Spleen (tissue), 11 donors: Measurements from ENCODE around the gene DNHD1. TPM values are rescaled to one million over a fixed set of nuclear protein-coding genes. Genes with fewer than 3 reads are reported as not detected.

Source experiments
- DNase-seq: peaks from one replicate; pipeline ENCODE4 v3.0.0-alpha.2; 2020
- H3K27ac ChIP-seq, 8 donors: fragments of 200-600 bp; sonication (generic) in 7 of 8; 1 replicate in 4 of 8; 2 replicates in 4 of 8; pipeline versions ENCODE4 v1.5.0 to v1.8.0; 2016 to 2021; ENCODE audit warnings: inconsistent platforms in 4 of 8, mild to moderate bottlenecking in 4 of 8, moderate library complexity in 1 of 8
- H3K27me3 ChIP-seq, 7 donors: fragments of 200-600 bp; sonication (generic) in 6 of 7; replicated peaks in 1 of 7; 1 replicate in 4 of 7; 2 replicates in 3 of 7; pipeline versions ENCODE4 v1.5.0 to v1.8.0; 2016 to 2021; ENCODE audit warnings: inconsistent platforms in 3 of 7, mild to moderate bottlenecking in 1 of 7
- H3K36me3 ChIP-seq, 6 donors: fragments of 200-600 bp; sonication (generic) in 5 of 6; 1 replicate in 4 of 6; 2 replicates in 2 of 6; pipeline versions ENCODE4 v1.5.0 to v1.8.0; 2016 to 2021; ENCODE audit warnings: inconsistent platforms in 2 of 6
- H3K4me1 ChIP-seq, 6 donors: fragments of 200-600 bp; sonication (generic) in 5 of 6; 1 replicate in 3 of 6; 2 replicates in 3 of 6; pipeline versions ENCODE4 v1.5.0 to v1.8.0; 2016 to 2021; ENCODE audit warnings: inconsistent platforms in 3 of 6
- H3K4me3 ChIP-seq, 8 donors: fragments of 200-600 bp; sonication (generic) in 7 of 8; 1 replicate in 4 of 8; 2 replicates in 4 of 8; pipeline versions ENCODE4 v1.5.0 to v1.8.0; 2016 to 2021; ENCODE audit warnings: inconsistent platforms in 4 of 8, mild to moderate bottlenecking in 4 of 8, moderate library complexity in 2 of 8
- H3K9me3 ChIP-seq, 8 donors: fragments of 200-600 bp; sonication (generic) in 7 of 8; 1 replicate in 4 of 8; 2 replicates in 4 of 8; pipeline versions ENCODE4 v1.5.0 to v1.8.0; 2016 to 2021; ENCODE audit warnings: inconsistent platforms in 4 of 8
- CTCF ChIP-seq, 11 experiments: fragments of 200-600 bp in 7 of 11; fragments of 450-650 bp in 4 of 11; sonication (generic) in 4 of 11; IDR thresholded peaks in 8 of 11; conservative IDR thresholded peaks in 3 of 11; 1 replicate in 7 of 11; 2 replicates in 4 of 11; pipeline versions ENCODE4 v1.4.0 to v1.8.0; 2016 to 2021; ENCODE audit warnings: antibody characterized with exemption in 11 of 11, inconsistent platforms in 4 of 11, mild to moderate bottlenecking in 1 of 11
- POLR2A ChIP-seq, 3 donors: fragments of 450-650 bp; IDR thresholded peaks; one replicate each; pipeline ENCODE4 v1.5.1; 2017; ENCODE audit warnings: antibody characterized with exemption in 3 of 3, mild to moderate bottlenecking in 1 of 3
- POLR2AphosphoS5 ChIP-seq, 3 donors: sonication (generic); formaldehyde crosslinking; IDR thresholded peaks; one replicate each; pipeline ENCODE4 v1.5.1; 2017; ENCODE audit warnings: antibody characterized with exemption in 3 of 3
- WGBS, 5 donors: extraction: QIAGEN DNeasy Blood & Tissue Kit in 3 of 5; methylation state at CpG; one replicate each; pipeline versions ENCODE4 v1.1.5 to v1.1.7; 2013 to 2018; 5-methylcytosine and 5-hydroxymethylcytosine counted together
- intact Hi-C: fragments of 100-400 bp; cut with DNase I; formaldehyde crosslinking; loops from one replicate; pipeline ENCODE4 v1.15.0; 2023; ENCODE audit warnings: low total_unique reads
- polyA plus RNA-seq, 3 donors: library from polyadenylated mRNA; stranded (reverse); fragments of 200-250 nt; gene quantifications; one replicate each; pipeline ENCODE4 v1.2.1, GENCODE V29; 2013
- total RNA-seq, 7 donors: library from RNA; depleted of rRNA in 3 of 7; stranded (reverse); fragments of >200 nt in 3 of 7; fragmentation: NEBNext Ultra II Directional in 4 of 7; extraction: Animal tissue kit (Norgen Biotek cat#: 25700) in 4 of 7; gene quantifications; one replicate each; pipeline versions ENCODE4 v1.1.0 to v1.2.1, GENCODE V29; 2016 to 2021
- donor health status: healthy with polysubstance abuse.
- donor health status: DM: no; HTN: no; CAD: no; lungs with moderate emphysema.
- donor health status: DM: no; HTN: no; CAD: no.
- donor health status: Bipolar disorder and iron deficiency.
- donor health status: healthy.
- donor health status: DM: no; HTN: no; CAD: no.
- donor health status: DM: yes; HTN: yes; CAD: no.

DNHD1 gene
- total and polyA plus RNA-seq, 10 donors = 6.0 to 40.7 (median 25.8) TPM

- Histone ChIP-seq H3K27me3 (no peaks in the 10 kb centered on the region), H3K4me3 (no peak overlapping the region), H3K27ac (no peak overlapping the region), H3K36me3 (peaks cover 0 to 52% (median 16%) of the 10 kb centered on the region in 6 donors), H3K4me1 (no peaks in the 10 kb centered on the region), H3K9me3 (no peaks in the 10 kb centered on the region)
- no peak for DNase-seq
- WGBS, 5 donors = 83 to 98% (median 92%) methylated on average over 2 of the region's 2 CpGs
- TF ChIP-seq POLR2AphosphoS5 (IDR thresholded peaks at IDR 0.05) = no peak
- TF ChIP-seq POLR2A (IDR thresholded peaks at IDR 0.05) = no peak
- TF ChIP-seq CTCF (IDR thresholded peaks at IDR 0.05 in 8 of 11, conservative IDR thresholded peaks at IDR 0.05 in 3 of 11) = no peak
- intact Hi-C loops = no loop called here
These were observed 51.0 kb downstream of the DNHD1 start for GRCh38 chr11:6548121-6548520.

DNA sequence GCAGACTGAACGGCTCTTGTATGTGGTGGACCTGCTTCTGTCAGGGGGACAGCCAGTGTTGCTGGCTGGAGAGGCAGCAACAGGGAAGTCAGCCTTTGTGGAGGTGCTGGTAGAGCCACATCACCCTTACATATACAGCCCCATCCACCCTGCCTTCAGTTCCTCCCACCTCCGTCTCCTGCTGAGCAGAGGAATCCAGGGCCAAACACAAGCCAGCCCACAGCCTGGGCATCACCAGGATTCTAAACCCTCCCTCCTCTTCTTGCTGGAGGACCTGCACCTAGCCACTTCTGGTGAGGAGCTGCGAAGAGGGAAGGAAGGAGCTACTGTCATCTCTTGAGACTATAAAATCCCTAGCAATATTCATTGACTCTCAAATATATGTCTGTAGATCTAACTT is 51.6 kb downstream of the DNHD1 start:
- no peaks in the 10 kb centered on the region for H3K4me1 ChIP-seq
- intact Hi-C loops = no loop called here
- H3K36me3 ChIP-seq = peaks cover 0 to 52% (median 16%) of the 10 kb centered on the region in 6 donors
- no peak overlapping the region for H3K4me3 ChIP-seq
- no peak for DNase-seq
- no peaks in the 10 kb centered on the region for H3K9me3 ChIP-seq
- WGBS, 5 donors = 85 to 93% (median 90%) methylated on average over 3 of the region's 3 CpGs
- H3K27me3 ChIP-seq = no peaks in the 10 kb centered on the region
- TF ChIP-seq POLR2AphosphoS5 (IDR thresholded peaks at IDR 0.05) (no peak), POLR2A (IDR thresholded peaks at IDR 0.05) (no peak), CTCF (IDR thresholded peaks at IDR 0.05 in 8 of 11, conservative IDR thresholded peaks at IDR 0.05 in 3 of 11) (no peak)
- no peak overlapping the region for H3K27ac ChIP-seq

- H3K4me1 ChIP-seq = no peaks in the 10 kb centered on the region
- DNase-seq = no peak
- peaks cover 0 to 21% (median 3%) of the 10 kb centered on the region in 6 donors for H3K36me3 ChIP-seq
- TF ChIP-seq CTCF (IDR thresholded peaks at IDR 0.05 in 8 of 11, conservative IDR thresholded peaks at IDR 0.05 in 3 of 11) = no peak
- TF ChIP-seq POLR2AphosphoS5 (IDR thresholded peaks at IDR 0.05) = no peak
- TF ChIP-seq POLR2A (IDR thresholded peaks at IDR 0.05) = no peak
- H3K27me3 ChIP-seq = no peaks in the 10 kb centered on the region
- no peak overlapping the region for H3K4me3 ChIP-seq
- no peaks in the 10 kb centered on the region for H3K9me3 ChIP-seq
- no peak overlapping the region for H3K27ac ChIP-seq
- intact Hi-C loops = no loop called here
These were observed 56.6 kb downstream of the DNHD1 start for GRCh38 chr11:6553634-6554033.

GRCh38 chr11:6554828-6555706 is 58.0 kb downstream of the DNHD1 start:
- no peak overlapping the region for H3K4me3 ChIP-seq
- WGBS, 5 donors = 82 to 90% (median 86%) methylated on average over 5 of the region's 5 CpGs

More at GRCh38 chr11:6554828-6555706, 58.0 kb downstream of the DNHD1 start:
- no peaks in the 10 kb centered on the region for H3K9me3 ChIP-seq
- H3K27ac ChIP-seq = no peak overlapping the region
- H3K4me1 ChIP-seq = no peaks in the 10 kb centered on the region
- H3K27me3 ChIP-seq = no peaks in the 10 kb centered on the region
- DNase-seq = no peak
- TF ChIP-seq CTCF (IDR thresholded peaks at IDR 0.05 in 8 of 11, conservative IDR thresholded peaks at IDR 0.05 in 3 of 11) (no peak), POLR2A (IDR thresholded peaks at IDR 0.05) (no peak), POLR2AphosphoS5 (IDR thresholded peaks at IDR 0.05) (no peak)
- intact Hi-C loops = no loop called here
- peaks cover 0 to 19% (median 2%) of the 10 kb centered on the region in 6 donors for H3K36me3 ChIP-seq
